Suprapubic skin (tissue), 4 donors: ENCODE measurements around the gene SRSF7.
"Not testable (repeated sequence)": the region's sequence is repeated elsewhere in the genome, so short reads cannot be mapped to it uniquely, and the experiment has no call there.

Source experiments
- POLR2A ChIP-seq, 2 donors: fragments of 450-650 bp; IDR thresholded peaks; one replicate each; pipeline ENCODE4 v1.6.1; 2017; ENCODE audit warnings: antibody characterized with exemption in 2 of 2, mild to moderate bottlenecking in 2 of 2, moderate library complexity in 2 of 2
- POLR2AphosphoS5 ChIP-seq, 3 donors: sonication (generic); formaldehyde crosslinking; IDR thresholded peaks; one replicate each; pipeline ENCODE4 v1.6.1; 2017; ENCODE audit warnings: antibody characterized with exemption in 3 of 3
- TF ChIP-seq, protein P1 (sequence below), 2 donors: fragments of 200-600 bp in 1 of 2; fragments of 450-650 bp in 1 of 2; sonication (generic) in 1 of 2; IDR thresholded peaks; one replicate each; pipeline ENCODE4 v1.5.1; 2016 to 2019; ENCODE audit warnings: antibody characterized with exemption in 2 of 2, mild to moderate bottlenecking in 1 of 2, moderate library complexity in 1 of 2

DNA sequence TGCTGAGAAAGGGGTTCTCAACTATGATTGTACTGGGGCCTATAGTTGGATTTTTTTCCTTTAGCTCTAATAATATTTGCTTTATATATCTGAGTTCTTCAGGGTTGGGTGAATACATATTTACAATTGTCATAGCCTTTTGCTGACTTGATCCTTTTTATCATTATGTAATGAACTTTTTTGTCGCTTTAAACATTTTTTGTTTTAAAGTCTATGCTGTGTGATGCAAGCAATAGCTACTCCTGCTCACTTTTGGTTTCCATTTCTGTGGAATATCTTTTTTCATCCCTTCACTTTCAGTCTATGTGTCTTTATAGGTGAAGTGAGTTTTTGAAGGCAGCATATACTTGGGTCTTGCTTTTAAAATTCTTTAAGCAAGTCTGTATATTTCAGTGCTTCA lies 36.2 kb downstream of the SRSF7 start:
- not testable (repeated sequence) for TF ChIP-seq POLR2AphosphoS5, POLR2A (IDR thresholded peaks at IDR 0.05)
- TF ChIP-seq, protein P1, sequence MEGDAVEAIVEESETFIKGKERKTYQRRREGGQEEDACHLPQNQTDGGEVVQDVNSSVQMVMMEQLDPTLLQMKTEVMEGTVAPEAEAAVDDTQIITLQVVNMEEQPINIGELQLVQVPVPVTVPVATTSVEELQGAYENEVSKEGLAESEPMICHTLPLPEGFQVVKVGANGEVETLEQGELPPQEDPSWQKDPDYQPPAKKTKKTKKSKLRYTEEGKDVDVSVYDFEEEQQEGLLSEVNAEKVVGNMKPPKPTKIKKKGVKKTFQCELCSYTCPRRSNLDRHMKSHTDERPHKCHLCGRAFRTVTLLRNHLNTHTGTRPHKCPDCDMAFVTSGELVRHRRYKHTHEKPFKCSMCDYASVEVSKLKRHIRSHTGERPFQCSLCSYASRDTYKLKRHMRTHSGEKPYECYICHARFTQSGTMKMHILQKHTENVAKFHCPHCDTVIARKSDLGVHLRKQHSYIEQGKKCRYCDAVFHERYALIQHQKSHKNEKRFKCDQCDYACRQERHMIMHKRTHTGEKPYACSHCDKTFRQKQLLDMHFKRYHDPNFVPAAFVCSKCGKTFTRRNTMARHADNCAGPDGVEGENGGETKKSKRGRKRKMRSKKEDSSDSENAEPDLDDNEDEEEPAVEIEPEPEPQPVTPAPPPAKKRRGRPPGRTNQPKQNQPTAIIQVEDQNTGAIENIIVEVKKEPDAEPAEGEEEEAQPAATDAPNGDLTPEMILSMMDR (IDR thresholded peaks at IDR 0.05), result not testable (repeated sequence)
